GM12878 (cell line): ENCODE results near the gene TOP3A.

Experiments
- BCL11A ChIP-seq: IDR thresholded peaks from 2 replicates; pipeline ENCODE4 v1.6.1; 2011; ENCODE audit warnings: low read depth, low read length
- MXI1 ChIP-seq: fragments of 150-350 bp; IDR thresholded peaks from 2 replicates; pipeline ENCODE4 v1.6.1; 2011; ENCODE audit warnings: low read depth, mild to moderate bottlenecking, inconsistent platforms, low read length, improper control_type of control experiment
- RFX5 ChIP-seq: IDR thresholded peaks from 2 replicates; pipeline ENCODE4 v1.6.1; 2011; ENCODE audit warnings: low read depth, low read length, improper control_type of control experiment
- TF ChIP-seq, protein P1 (sequence below): IDR thresholded peaks from 2 replicates; pipeline ENCODE4 v1.6.1; 2012; ENCODE audit warnings: mild to moderate bottlenecking, low read depth, low read length
- TF ChIP-seq, protein P2 (sequence below): fragments of 450-650 bp; formaldehyde crosslinking; IDR thresholded peaks from 2 replicates; pipeline ENCODE4 v1.4.0; 2022; ENCODE audit warnings: mild to moderate bottlenecking, moderate library complexity

DNA sequence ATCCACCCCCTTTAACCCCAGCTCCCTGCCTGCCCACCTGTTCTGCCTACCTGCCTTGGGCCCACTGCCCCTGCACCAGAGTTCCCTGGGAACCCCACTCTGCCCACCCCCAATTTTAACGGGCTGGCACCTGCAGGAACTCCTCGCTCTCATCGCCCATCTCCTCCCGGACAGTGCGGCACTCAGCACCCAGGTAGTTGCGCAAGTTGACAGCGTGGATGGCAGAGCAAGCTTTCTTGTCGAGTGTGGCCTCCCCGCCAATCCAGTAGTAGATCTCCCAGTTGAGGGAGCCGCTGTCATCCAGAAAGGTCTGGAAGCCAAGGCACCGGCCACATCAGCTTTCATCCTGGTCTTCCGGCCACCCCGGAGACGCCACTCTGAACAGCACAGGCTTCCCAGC is 64.1 kb downstream of the TOP3A start:
- TF ChIP-seq BCL11A: no peak
- no peak for TF ChIP-seq MXI1
- TF ChIP-seq, protein P1, sequence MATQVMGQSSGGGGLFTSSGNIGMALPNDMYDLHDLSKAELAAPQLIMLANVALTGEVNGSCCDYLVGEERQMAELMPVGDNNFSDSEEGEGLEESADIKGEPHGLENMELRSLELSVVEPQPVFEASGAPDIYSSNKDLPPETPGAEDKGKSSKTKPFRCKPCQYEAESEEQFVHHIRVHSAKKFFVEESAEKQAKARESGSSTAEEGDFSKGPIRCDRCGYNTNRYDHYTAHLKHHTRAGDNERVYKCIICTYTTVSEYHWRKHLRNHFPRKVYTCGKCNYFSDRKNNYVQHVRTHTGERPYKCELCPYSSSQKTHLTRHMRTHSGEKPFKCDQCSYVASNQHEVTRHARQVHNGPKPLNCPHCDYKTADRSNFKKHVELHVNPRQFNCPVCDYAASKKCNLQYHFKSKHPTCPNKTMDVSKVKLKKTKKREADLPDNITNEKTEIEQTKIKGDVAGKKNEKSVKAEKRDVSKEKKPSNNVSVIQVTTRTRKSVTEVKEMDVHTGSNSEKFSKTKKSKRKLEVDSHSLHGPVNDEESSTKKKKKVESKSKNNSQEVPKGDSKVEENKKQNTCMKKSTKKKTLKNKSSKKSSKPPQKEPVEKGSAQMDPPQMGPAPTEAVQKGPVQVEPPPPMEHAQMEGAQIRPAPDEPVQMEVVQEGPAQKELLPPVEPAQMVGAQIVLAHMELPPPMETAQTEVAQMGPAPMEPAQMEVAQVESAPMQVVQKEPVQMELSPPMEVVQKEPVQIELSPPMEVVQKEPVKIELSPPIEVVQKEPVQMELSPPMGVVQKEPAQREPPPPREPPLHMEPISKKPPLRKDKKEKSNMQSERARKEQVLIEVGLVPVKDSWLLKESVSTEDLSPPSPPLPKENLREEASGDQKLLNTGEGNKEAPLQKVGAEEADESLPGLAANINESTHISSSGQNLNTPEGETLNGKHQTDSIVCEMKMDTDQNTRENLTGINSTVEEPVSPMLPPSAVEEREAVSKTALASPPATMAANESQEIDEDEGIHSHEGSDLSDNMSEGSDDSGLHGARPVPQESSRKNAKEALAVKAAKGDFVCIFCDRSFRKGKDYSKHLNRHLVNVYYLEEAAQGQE: no peak
- TF ChIP-seq RFX5: no peak
- TF ChIP-seq, protein P2, sequence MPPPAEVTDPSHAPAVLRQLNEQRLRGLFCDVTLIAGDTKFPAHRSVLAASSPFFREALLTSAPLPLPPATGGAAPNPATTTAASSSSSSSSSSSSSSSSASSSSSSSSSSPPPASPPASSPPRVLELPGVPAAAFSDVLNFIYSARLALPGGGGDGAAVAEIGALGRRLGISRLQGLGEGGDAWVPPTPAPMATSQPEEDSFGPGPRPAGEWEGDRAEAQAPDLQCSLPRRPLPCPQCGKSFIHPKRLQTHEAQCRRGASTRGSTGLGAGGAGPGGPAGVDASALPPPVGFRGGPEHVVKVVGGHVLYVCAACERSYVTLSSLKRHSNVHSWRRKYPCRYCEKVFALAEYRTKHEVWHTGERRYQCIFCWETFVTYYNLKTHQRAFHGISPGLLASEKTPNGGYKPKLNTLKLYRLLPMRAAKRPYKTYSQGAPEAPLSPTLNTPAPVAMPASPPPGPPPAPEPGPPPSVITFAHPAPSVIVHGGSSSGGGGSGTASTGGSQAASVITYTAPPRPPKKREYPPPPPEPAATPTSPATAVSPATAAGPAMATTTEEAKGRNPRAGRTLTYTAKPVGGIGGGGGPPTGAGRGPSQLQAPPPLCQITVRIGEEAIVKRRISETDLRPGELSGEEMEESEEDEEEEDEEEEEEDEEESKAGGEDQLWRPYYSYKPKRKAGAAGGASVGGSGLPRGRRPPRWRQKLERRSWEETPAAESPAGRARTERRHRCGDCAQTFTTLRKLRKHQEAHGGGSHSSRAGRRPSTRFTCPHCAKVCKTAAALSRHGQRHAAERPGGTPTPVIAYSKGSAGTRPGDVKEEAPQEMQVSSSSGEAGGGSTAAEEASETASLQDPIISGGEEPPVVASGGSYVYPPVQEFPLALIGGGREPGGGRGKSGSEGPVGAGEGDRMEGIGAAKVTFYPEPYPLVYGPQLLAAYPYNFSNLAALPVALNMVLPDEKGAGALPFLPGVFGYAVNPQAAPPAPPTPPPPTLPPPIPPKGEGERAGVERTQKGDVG (CRISPR knock-in tag): no peak
